DND-41 (cell line): ENCODE measurements around the gene ZMIZ1.

ENCODE experiments used
- EZH2 ChIP-seq: IDR thresholded peaks from 3 replicates; pipeline ENCODE4 v1.6.1; 2012; ENCODE audit warnings: borderline replicate concordance, low read depth, mild to moderate bottlenecking, moderate library complexity, low read length, inconsistent platforms; ENCODE audit not compliant: severe bottlenecking
- TF ChIP-seq, protein P1 (sequence below): IDR thresholded peaks from 2 replicates; pipeline ENCODE4 v1.5.1; 2012; ENCODE audit warnings: borderline replicate concordance, low read length, moderate library complexity, mild to moderate bottlenecking; ENCODE audit not compliant: poor library complexity, severe bottlenecking; ENCODE audit errors: extremely low read depth

DNA sequence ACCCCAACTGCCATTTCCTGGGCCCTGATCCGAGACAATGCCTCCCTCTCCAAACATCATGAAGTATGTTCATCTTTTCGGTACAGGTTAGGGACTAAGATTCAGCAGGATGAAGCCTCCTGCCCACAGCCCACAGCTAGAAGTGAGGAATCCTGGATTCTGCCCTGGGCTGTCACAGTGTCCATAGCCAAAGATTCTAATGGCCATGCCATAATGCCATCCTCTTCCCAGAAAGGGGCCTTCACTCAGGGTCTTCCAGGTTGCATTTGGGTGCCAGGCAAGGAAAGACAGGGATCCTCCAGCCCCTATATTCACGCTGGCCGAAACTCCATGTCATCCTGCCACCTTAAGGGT, 15.7 kb upstream of the ZMIZ1 start:
- TF ChIP-seq, protein P1, sequence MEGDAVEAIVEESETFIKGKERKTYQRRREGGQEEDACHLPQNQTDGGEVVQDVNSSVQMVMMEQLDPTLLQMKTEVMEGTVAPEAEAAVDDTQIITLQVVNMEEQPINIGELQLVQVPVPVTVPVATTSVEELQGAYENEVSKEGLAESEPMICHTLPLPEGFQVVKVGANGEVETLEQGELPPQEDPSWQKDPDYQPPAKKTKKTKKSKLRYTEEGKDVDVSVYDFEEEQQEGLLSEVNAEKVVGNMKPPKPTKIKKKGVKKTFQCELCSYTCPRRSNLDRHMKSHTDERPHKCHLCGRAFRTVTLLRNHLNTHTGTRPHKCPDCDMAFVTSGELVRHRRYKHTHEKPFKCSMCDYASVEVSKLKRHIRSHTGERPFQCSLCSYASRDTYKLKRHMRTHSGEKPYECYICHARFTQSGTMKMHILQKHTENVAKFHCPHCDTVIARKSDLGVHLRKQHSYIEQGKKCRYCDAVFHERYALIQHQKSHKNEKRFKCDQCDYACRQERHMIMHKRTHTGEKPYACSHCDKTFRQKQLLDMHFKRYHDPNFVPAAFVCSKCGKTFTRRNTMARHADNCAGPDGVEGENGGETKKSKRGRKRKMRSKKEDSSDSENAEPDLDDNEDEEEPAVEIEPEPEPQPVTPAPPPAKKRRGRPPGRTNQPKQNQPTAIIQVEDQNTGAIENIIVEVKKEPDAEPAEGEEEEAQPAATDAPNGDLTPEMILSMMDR: no peak
- TF ChIP-seq EZH2: no peak
